Activated B cell treated with CpG ODN at 0.5 μM for 24 hours (primary cell): ENCODE results near the gene BCL2A1. TPM values are rescaled to one million over a fixed set of nuclear protein-coding genes. Genes with fewer than 3 reads are reported as not detected.
"Not testable (repeated sequence)": the region's sequence is repeated elsewhere in the genome, so short reads cannot be mapped to it uniquely, and the experiment has no call there.

Experiments
- ATAC-seq: fragments of 200-7000 bp; cut with Tn5 transposase; one replicate; pipeline ENCODE4 v1.10.0; 2021; ENCODE audit warnings: low read depth, mild to moderate bottlenecking, moderate library complexity
- CTCF ChIA-PET: fragments of 350-600 bp; sonication (Branson Sonifier 250); formaldehyde crosslinking; loops from one replicate; lab custom pipeline; 2021; ENCODE audit warnings: antibody characterized with exemption; lab: Charles Lee
- POLR2A ChIA-PET: fragments of 350-600 bp; sonication (Branson Sonifier 250); formaldehyde crosslinking; loops from one replicate; lab custom pipeline; 2021; ENCODE audit warnings: antibody characterized with exemption; lab: Charles Lee
- DNase-seq: peaks from one replicate; pipeline ENCODE4 v3.0.0; 2022
- H3K27ac Mint-ChIP-seq: one replicate; pipeline ENCODE4 v1.8.0; 2020; ENCODE audit warnings: mixed read lengths
- H3K27me3 Mint-ChIP-seq: one replicate; pipeline ENCODE4 v1.8.0; 2021; ENCODE audit warnings: mixed read lengths
- H3K36me3 Mint-ChIP-seq: one replicate; pipeline ENCODE4 v1.8.0; 2021; ENCODE audit warnings: low read depth, mixed read lengths
- H3K4me1 Mint-ChIP-seq: one replicate; pipeline ENCODE4 v1.8.0; 2021; ENCODE audit warnings: mixed read lengths
- H3K4me3 Mint-ChIP-seq: one replicate; pipeline ENCODE4 v1.8.0; 2020; ENCODE audit warnings: mild to moderate bottlenecking, mixed read lengths
- H3K9me3 Mint-ChIP-seq: one replicate; pipeline ENCODE4 v1.8.0; 2020; ENCODE audit warnings: mixed read lengths
- intact Hi-C: fragments of 100-400 bp; cut with micrococcal nuclease; formaldehyde crosslinking; loops from one replicate; pipeline ENCODE4 v1.15.1; 2024
- total RNA-seq: library from RNA; stranded (reverse); gene quantifications from 2 replicates; pipeline ENCODE4 v1.2.3, GENCODE V29; 2022
- TF ChIP-seq, protein P1 (sequence below): fragments of 200-600 bp; IDR thresholded peaks from one replicate; pipeline ENCODE4 v1.8.0; 2022; ENCODE audit warnings: antibody characterized with exemption, mild to moderate bottlenecking

The BCL2A1 gene
- total RNA-seq, 1 donor from 2014 or later, result 181 TPM

DNA sequence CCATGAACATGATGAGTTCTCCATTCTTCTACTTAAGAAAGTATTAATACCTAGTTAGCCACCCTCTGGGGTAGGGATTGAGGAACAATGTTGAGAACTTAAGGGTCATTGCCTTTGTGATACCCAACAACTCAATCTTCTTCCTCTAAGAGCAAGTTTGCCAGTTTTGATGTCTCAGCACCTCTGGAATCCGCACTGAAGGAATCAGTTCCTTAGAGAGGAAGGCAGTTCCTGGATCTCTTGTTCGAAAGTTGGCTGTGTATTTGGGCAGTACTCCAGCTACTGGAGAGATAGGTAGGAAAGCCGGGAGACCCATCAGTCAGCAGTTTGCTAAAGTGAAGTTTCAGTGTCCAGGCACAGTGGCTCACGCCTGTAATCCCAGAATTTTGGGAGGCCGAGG is 38.5 kb downstream of the BCL2A1 start:
- Mint-ChIP-seq H3K36me3 (no peaks in the 10 kb centered on the region), H3K9me3 (no peaks in the 10 kb centered on the region), H3K27ac (no peak overlapping the region), H3K4me1 (no peaks in the 10 kb centered on the region), H3K27me3 (no peaks in the 10 kb centered on the region), H3K4me3 (no peak overlapping the region)
- CTCF ChIA-PET, result no interaction called here
- intact Hi-C loops, result no loop called here
- TF ChIP-seq, protein P1, sequence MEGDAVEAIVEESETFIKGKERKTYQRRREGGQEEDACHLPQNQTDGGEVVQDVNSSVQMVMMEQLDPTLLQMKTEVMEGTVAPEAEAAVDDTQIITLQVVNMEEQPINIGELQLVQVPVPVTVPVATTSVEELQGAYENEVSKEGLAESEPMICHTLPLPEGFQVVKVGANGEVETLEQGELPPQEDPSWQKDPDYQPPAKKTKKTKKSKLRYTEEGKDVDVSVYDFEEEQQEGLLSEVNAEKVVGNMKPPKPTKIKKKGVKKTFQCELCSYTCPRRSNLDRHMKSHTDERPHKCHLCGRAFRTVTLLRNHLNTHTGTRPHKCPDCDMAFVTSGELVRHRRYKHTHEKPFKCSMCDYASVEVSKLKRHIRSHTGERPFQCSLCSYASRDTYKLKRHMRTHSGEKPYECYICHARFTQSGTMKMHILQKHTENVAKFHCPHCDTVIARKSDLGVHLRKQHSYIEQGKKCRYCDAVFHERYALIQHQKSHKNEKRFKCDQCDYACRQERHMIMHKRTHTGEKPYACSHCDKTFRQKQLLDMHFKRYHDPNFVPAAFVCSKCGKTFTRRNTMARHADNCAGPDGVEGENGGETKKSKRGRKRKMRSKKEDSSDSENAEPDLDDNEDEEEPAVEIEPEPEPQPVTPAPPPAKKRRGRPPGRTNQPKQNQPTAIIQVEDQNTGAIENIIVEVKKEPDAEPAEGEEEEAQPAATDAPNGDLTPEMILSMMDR, result no peak
- POLR2A ChIA-PET, result interaction anchor here (1.5 kb wide), 1 partner anchor 9 kb away, joined by 5 read pairs; no protein-coding TSS in a partner anchor
- DNase-seq (no peak), ATAC-seq (no peak)

DNA sequence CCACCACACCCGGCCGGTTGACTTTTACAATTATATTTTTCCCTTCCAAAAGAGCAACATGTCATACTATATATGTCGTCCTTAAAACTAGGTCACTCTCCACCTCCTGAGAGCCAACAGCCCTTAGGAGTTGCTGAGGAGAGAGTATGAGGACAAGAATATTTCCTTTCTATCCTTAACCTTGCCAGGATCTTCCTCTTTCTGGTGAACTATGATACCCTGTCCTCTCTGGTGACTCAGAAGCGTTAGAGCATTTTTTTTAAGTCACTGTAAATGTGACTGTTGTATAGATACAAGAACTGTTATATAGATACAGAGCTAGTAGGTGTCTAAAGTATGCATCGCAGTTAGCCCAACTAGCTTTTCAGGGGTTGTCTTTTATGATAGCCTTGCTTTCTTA is 40.5 kb downstream of the BCL2A1 start:
- CTCF ChIA-PET, result no interaction called here
- ATAC-seq (no peak), DNase-seq (no peak)
- TF ChIP-seq, protein P1, result no peak
- intact Hi-C loops, result no loop called here
- no peaks in the 10 kb centered on the region for H3K27me3 Mint-ChIP-seq
- H3K9me3 Mint-ChIP-seq, result peaks cover 3% of the 10 kb centered on the region
- POLR2A ChIA-PET, result no interaction called here
- no peaks in the 10 kb centered on the region for H3K36me3 Mint-ChIP-seq
- H3K4me3 Mint-ChIP-seq, result no peak overlapping the region
- H3K27ac Mint-ChIP-seq, result no peak overlapping the region
- no peaks in the 10 kb centered on the region for H3K4me1 Mint-ChIP-seq

DNA sequence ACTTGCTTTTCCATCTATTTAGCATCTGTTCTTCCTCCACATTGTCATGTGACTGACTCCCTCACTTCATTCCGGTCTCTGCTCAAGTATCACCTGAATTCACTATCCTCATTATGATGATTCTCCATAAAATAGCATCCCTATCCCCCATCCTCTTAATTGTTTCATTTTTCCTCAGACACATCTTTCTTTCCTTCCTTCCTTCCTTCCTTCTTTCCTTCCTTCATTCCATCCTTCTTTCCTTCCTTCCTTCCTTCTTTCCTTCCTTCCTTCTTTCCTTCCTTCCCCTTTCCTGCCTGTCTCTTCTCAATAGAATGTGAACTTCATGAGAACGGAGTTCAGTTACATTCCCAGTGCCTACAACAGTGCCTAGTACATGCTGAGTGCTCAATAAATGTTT is 41.6 kb downstream of the BCL2A1 start:
- no peak for ATAC-seq
- Mint-ChIP-seq H3K9me3 (peaks cover 3% of the 10 kb centered on the region), H3K36me3 (no peaks in the 10 kb centered on the region), H3K27ac (no peak overlapping the region), H3K27me3 (no peaks in the 10 kb centered on the region), H3K4me1 (peaks cover 2% of the 10 kb centered on the region), H3K4me3 (no peak overlapping the region)
- no peak for DNase-seq
- intact Hi-C loops, result no loop called here
- POLR2A ChIA-PET, result no interaction called here
- CTCF ChIA-PET, result no interaction called here
- TF ChIP-seq, protein P1, result no peak

DNA sequence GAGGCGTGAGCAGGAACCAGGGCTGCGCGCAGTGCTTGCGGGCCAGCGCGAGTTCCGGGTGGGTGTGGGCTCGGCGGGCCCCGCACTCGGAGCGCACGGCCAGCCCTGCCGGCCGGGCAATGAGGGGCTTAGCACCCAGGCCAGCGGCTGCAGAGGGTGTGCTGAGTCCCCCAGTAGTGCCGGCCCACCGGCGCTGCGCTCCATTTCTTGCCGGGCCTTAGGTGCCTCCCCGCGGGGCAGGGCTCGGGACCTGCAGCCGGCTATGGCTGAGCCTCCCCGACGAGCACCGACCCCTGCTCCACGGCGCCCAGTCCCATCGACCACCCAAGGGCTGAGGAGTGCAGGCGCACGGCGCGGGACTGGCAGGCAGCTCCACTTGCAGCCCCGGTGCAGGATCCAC is 44.9 kb downstream of the BCL2A1 start:
- DNase-seq, intact Hi-C loops, ATAC-seq, H3K9me3 Mint-ChIP-seq, H3K4me3 Mint-ChIP-seq, H3K27ac Mint-ChIP-seq, CTCF ChIA-PET, H3K27me3 Mint-ChIP-seq: not testable (repeated sequence)
- POLR2A ChIA-PET, result interaction anchor here (0.5 kb wide), 1 partner anchor 17 kb away, joined by 3 read pairs; no protein-coding TSS in a partner anchor
- H3K4me1 Mint-ChIP-seq, result peaks cover 26% of the 10 kb centered on the region
- H3K36me3 Mint-ChIP-seq, result peaks cover 27% of the 10 kb centered on the region

DNA sequence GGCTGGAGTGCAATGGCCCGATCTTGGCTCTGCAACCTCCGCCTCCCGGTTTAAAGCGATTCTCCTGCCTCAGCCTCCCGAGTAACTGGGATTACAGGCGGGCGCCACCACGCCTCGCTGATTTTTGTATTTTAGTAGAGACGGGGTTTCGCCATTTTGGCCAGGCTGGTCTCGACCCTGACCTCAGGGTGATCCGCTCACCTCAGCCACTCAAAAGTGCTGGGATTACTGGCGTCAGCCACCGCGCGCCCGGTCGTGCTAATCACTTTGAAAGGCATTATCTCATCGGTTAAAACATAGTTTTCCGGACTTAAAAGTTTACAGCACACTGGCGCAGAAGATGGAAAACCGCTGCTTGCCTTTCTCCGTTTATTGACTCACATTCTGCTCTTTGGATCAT is 46.6 kb downstream of the BCL2A1 start:
- CTCF ChIA-PET, result no interaction called here
- DNase-seq, result no peak
- intact Hi-C loops, result no loop called here
- no peaks in the 10 kb centered on the region for H3K27me3 Mint-ChIP-seq
- peak overlapping the region; percentile 94 for H3K27ac Mint-ChIP-seq
- ATAC-seq, result no peak
- H3K36me3 Mint-ChIP-seq, result peaks cover 41% of the 10 kb centered on the region
- TF ChIP-seq, protein P1, result no peak
- peaks cover 26% of the 10 kb centered on the region for H3K4me1 Mint-ChIP-seq
- peak overlapping the region; percentile 53 for H3K4me3 Mint-ChIP-seq
- H3K9me3 Mint-ChIP-seq, result peaks cover 7% of the 10 kb centered on the region
- POLR2A ChIA-PET, result no interaction called here
